ENCODE results near the gene DNAH3. TPM values are rescaled to one million over a fixed set of nuclear protein-coding genes. Genes with fewer than 3 reads are reported as not detected.
"Not testable (repeated sequence)": the region's sequence is repeated elsewhere in the genome, so short reads cannot be mapped to it uniquely, and the experiment has no call there.

Gene DNAH3
- total and polyA plus RNA-seq, 4 donors = not detected

- H3K4me1 ChIP-seq (ENCODE audit: control insufficient read depth in 1 of 2, insufficient read depth in 2 of 2, low read length in 2 of 2) = no peaks in the 10 kb centered on the region
- no peaks in the 10 kb centered on the region for H3K36me3 ChIP-seq (ENCODE audit: control insufficient read depth in 1 of 2, insufficient read depth in 2 of 2, low read length in 1 of 2)
- no peak for ATAC-seq (ENCODE audit: low FRiP score)
- no peaks in the 10 kb centered on the region for H3K9me3 ChIP-seq (ENCODE audit: control insufficient read depth, low read length)
- WGBS, 2 donors = 77 to 82% methylated on average over 3 of the region's 3 CpGs
- no peaks in the 10 kb centered on the region for H3K27me3 ChIP-seq (ENCODE audit: control insufficient read depth in 1 of 2, insufficient read depth in 2 of 2, low read length in 1 of 2)
- DNase-seq = no peak
- intact Hi-C loops (cut with DNase I) = loop anchor here in 1 of 2 donors (10.0 kb wide), 2 partner anchors 55 to 95 kb away; no protein-coding TSS in a partner anchor
- H3K4me3 ChIP-seq (ENCODE audit: low read length in 2 of 2) = no peak overlapping the region
- no peak overlapping the region for H3K27ac ChIP-seq (ENCODE audit: low read depth in 1 of 2, low read length in 2 of 2)
These were observed 201.0 kb downstream of the DNAH3 start for GRCh38 chr16:20949660-20950059.

GRCh38 chr16:20948444-20948843, 202.2 kb downstream of the DNAH3 start:
- 89 to 93% methylated on average over 9 of the region's 9 CpGs for WGBS, 2 donors
- H3K4me3 ChIP-seq (ENCODE audit: low read length in 2 of 2) = no peak overlapping the region
- H3K27ac ChIP-seq (ENCODE audit: low read depth in 1 of 2, low read length in 2 of 2) = no peak overlapping the region
- ATAC-seq (ENCODE audit: low FRiP score) (no peak), DNase-seq (no peak)
- no peaks in the 10 kb centered on the region for H3K27me3 ChIP-seq (ENCODE audit: control insufficient read depth in 1 of 2, insufficient read depth in 2 of 2, low read length in 1 of 2)
- H3K9me3 ChIP-seq (ENCODE audit: control insufficient read depth, low read length) = no peaks in the 10 kb centered on the region
- H3K36me3 ChIP-seq (ENCODE audit: control insufficient read depth in 1 of 2, insufficient read depth in 2 of 2, low read length in 1 of 2) = no peaks in the 10 kb centered on the region
- intact Hi-C loops (cut with DNase I) = loop anchor here in 1 of 2 donors (10.0 kb wide), 2 partner anchors 56 to 94 kb away; no protein-coding TSS in a partner anchor
- H3K4me1 ChIP-seq (ENCODE audit: control insufficient read depth in 1 of 2, insufficient read depth in 2 of 2, low read length in 2 of 2) = no peaks in the 10 kb centered on the region

DNA sequence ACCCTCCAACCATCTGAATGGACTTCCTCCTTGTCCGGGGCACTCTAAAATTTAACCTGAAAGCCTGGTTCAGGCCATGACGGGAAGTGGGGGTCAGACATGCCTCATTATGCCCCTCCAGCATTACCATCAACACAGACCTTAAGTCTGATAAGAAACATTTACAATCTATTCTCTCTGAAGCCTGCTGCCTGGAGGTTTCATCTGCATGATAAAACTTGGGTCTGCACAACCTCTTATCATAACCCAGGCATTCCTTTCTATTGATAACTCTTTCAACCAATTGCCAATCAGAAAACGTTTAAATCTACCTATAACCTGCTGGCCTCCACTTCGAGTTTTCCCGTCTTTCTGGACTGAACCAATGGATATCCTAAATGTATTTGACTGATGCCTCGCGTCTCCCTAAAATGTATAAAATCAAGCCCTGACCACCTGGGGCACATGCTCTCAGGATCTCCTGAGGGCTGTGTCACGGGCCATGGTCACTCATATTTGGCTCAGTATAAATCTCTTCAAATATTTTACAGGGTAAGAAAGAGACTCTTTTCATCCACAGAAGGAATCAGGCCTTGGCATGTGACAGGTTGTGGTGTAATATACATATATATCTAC, 204.5 kb downstream of the DNAH3 start:
- no peak overlapping the region for H3K27ac ChIP-seq (ENCODE audit: low read depth in 1 of 2, low read length in 2 of 2)
- DNase-seq (no peak), ATAC-seq (ENCODE audit: low FRiP score) (no peak)
- H3K9me3 ChIP-seq (ENCODE audit: control insufficient read depth, low read length) = no peaks in the 10 kb centered on the region
- intact Hi-C loops (cut with DNase I) = loop anchor here in 1 of 2 donors (10.0 kb wide), 2 partner anchors 59 to 91 kb away; no protein-coding TSS in a partner anchor
- WGBS, 2 donors = 89 to 92% methylated on average over 8 of the region's 8 CpGs
- no peaks in the 10 kb centered on the region for H3K4me1 ChIP-seq (ENCODE audit: control insufficient read depth in 1 of 2, insufficient read depth in 2 of 2, low read length in 2 of 2)
- H3K4me3 ChIP-seq (ENCODE audit: low read length in 2 of 2) = no peak overlapping the region
- no peaks in the 10 kb centered on the region for H3K36me3 ChIP-seq (ENCODE audit: control insufficient read depth in 1 of 2, insufficient read depth in 2 of 2, low read length in 1 of 2)
- H3K27me3 ChIP-seq (ENCODE audit: control insufficient read depth in 1 of 2, insufficient read depth in 2 of 2, low read length in 1 of 2) = no peaks in the 10 kb centered on the region

DNA sequence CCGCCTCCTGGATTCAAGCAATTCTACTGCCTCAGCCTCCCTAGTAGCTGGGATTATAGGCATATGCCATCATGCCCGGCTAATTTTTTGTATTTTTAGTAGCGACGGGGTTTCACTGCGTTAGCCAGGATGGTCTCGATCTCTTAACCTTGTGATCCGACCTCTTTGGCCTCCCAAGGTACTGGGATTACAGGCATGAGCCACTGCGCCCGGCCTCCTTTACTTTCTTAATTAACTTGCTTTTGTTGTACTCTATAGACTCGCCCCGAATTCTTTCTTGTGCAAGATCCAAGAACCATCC, 205.1 kb downstream of the DNAH3 start:
- not testable (repeated sequence) for H3K27me3 ChIP-seq (ENCODE audit: control insufficient read depth in 1 of 2, insufficient read depth in 2 of 2, low read length in 1 of 2); H3K4me1 ChIP-seq (ENCODE audit: control insufficient read depth in 1 of 2, insufficient read depth in 2 of 2, low read length in 2 of 2); H3K27ac ChIP-seq (ENCODE audit: low read depth in 1 of 2, low read length in 2 of 2); DNase-seq; H3K9me3 ChIP-seq (ENCODE audit: control insufficient read depth, low read length); H3K36me3 ChIP-seq (ENCODE audit: control insufficient read depth in 1 of 2, insufficient read depth in 2 of 2, low read length in 1 of 2); H3K4me3 ChIP-seq (ENCODE audit: low read length in 2 of 2); ATAC-seq (ENCODE audit: low FRiP score)
- 94 to 96% methylated on average over 11 of the region's 11 CpGs for WGBS, 2 donors
- intact Hi-C loops (cut with DNase I) = loop anchor here in 1 of 2 donors (10.0 kb wide), 2 partner anchors 59 to 91 kb away; no protein-coding TSS in a partner anchor

- intact Hi-C loops (cut with DNase I) = loop anchor here in 1 of 2 donors (10.0 kb wide), 2 partner anchors 60 to 90 kb away; no protein-coding TSS in a partner anchor
- no peaks in the 10 kb centered on the region for H3K27me3 ChIP-seq (ENCODE audit: control insufficient read depth in 1 of 2, insufficient read depth in 2 of 2, low read length in 1 of 2)
- 84 to 87% methylated on average over 5 of the region's 5 CpGs for WGBS, 2 donors
- H3K4me1 ChIP-seq (ENCODE audit: control insufficient read depth in 1 of 2, insufficient read depth in 2 of 2, low read length in 2 of 2) = no peaks in the 10 kb centered on the region
- H3K9me3 ChIP-seq (ENCODE audit: control insufficient read depth, low read length) = no peaks in the 10 kb centered on the region
- no peak overlapping the region for H3K27ac ChIP-seq (ENCODE audit: low read depth in 1 of 2, low read length in 2 of 2)
- DNase-seq (no peak), ATAC-seq (ENCODE audit: low FRiP score) (no peak)
- H3K36me3 ChIP-seq (ENCODE audit: control insufficient read depth in 1 of 2, insufficient read depth in 2 of 2, low read length in 1 of 2) = no peaks in the 10 kb centered on the region
- H3K4me3 ChIP-seq (ENCODE audit: low read length in 2 of 2) = no peak overlapping the region
These were observed 205.6 kb downstream of the DNAH3 start for GRCh38 chr16:20944861-20945574.

GRCh38 chr16:20942256-20942655, 208.4 kb downstream of the DNAH3 start:
- no peak for ATAC-seq (ENCODE audit: low FRiP score)
- intact Hi-C loops (cut with DNase I) = loop anchor here in 1 of 2 donors (10.0 kb wide), 2 partner anchors 63 to 87 kb away; no protein-coding TSS in a partner anchor
- no peaks in the 10 kb centered on the region for H3K9me3 ChIP-seq (ENCODE audit: control insufficient read depth, low read length)
- H3K36me3 ChIP-seq (ENCODE audit: control insufficient read depth in 1 of 2, insufficient read depth in 2 of 2, low read length in 1 of 2) = no peaks in the 10 kb centered on the region
- no peak for DNase-seq
- no peaks in the 10 kb centered on the region for H3K27me3 ChIP-seq (ENCODE audit: control insufficient read depth in 1 of 2, insufficient read depth in 2 of 2, low read length in 1 of 2)
- 92 to 93% methylated on average over 4 of the region's 4 CpGs for WGBS, 2 donors
- H3K4me1 ChIP-seq (ENCODE audit: control insufficient read depth in 1 of 2, insufficient read depth in 2 of 2, low read length in 2 of 2) = no peaks in the 10 kb centered on the region
- H3K4me3 ChIP-seq (ENCODE audit: low read length in 2 of 2) = no peak overlapping the region
- H3K27ac ChIP-seq (ENCODE audit: low read depth in 1 of 2, low read length in 2 of 2) = no peak overlapping the region

DNA sequence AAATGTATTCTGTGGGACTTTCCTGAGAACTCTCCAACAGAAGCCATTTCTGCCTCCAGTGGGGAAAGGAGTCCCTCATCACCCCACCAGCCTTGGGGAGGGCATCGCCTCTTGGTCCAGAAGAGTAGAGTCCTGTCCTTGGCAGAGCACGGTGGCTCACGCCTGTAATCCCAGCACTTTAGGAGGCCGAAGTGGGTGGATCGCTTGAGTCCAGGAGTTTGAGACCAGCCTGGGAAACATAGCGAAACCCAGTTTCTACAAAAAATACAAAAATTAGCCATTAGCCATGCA, 209.1 kb downstream of the DNAH3 start:
- Histone ChIP-seq H3K9me3 (ENCODE audit: control insufficient read depth, low read length) (no peaks in the 10 kb centered on the region), H3K36me3 (ENCODE audit: control insufficient read depth in 1 of 2, insufficient read depth in 2 of 2, low read length in 1 of 2) (no peaks in the 10 kb centered on the region), H3K27ac (ENCODE audit: low read depth in 1 of 2, low read length in 2 of 2) (no peak overlapping the region), H3K4me1 (ENCODE audit: control insufficient read depth in 1 of 2, insufficient read depth in 2 of 2, low read length in 2 of 2) (no peaks in the 10 kb centered on the region), H3K4me3 (ENCODE audit: low read length in 2 of 2) (no peak overlapping the region), H3K27me3 (ENCODE audit: control insufficient read depth in 1 of 2, insufficient read depth in 2 of 2, low read length in 1 of 2) (no peaks in the 10 kb centered on the region)
- ATAC-seq (ENCODE audit: low FRiP score) (no peak), DNase-seq (no peak)
- intact Hi-C loops (cut with DNase I) = loop anchor here in 1 of 2 donors (10.0 kb wide), 2 partner anchors 63 to 87 kb away; no protein-coding TSS in a partner anchor
- WGBS, 2 donors = 96% methylated on average over 6 of the region's 6 CpGs

GRCh38 chr16:20940871-20941635, 209.6 kb downstream of the DNAH3 start:
- intact Hi-C loops (cut with DNase I) = loop anchor here in 1 of 2 donors (10.0 kb wide), 2 partner anchors 64 to 86 kb away; no protein-coding TSS in a partner anchor
- WGBS, 2 donors = 85 to 90% methylated on average over 6 of the region's 6 CpGs

More at GRCh38 chr16:20940871-20941635, 209.6 kb downstream of the DNAH3 start:
- ATAC-seq (ENCODE audit: low FRiP score) (no peak), DNase-seq (no peak)
- Histone ChIP-seq H3K36me3 (ENCODE audit: control insufficient read depth in 1 of 2, insufficient read depth in 2 of 2, low read length in 1 of 2) (no peaks in the 10 kb centered on the region), H3K9me3 (ENCODE audit: control insufficient read depth, low read length) (no peaks in the 10 kb centered on the region), H3K4me1 (ENCODE audit: control insufficient read depth in 1 of 2, insufficient read depth in 2 of 2, low read length in 2 of 2) (no peaks in the 10 kb centered on the region), H3K27ac (ENCODE audit: low read depth in 1 of 2, low read length in 2 of 2) (no peak overlapping the region), H3K27me3 (ENCODE audit: control insufficient read depth in 1 of 2, insufficient read depth in 2 of 2, low read length in 1 of 2) (no peaks in the 10 kb centered on the region), H3K4me3 (ENCODE audit: low read length in 2 of 2) (no peak overlapping the region)

All from aorta (tissue), 5 donors.